Coronary artery (tissue), 2 donors: ENCODE results near the gene HOXD3.

Experiments
- DNase-seq: peaks from one replicate; pipeline ENCODE4 v3.0.0-alpha.2; 2017; ENCODE audit warnings: low spot score
- H3K27ac ChIP-seq, 2 donors: fragments of 200-600 bp; sonication (generic); one replicate each; pipeline ENCODE4 v1.5.1; 2016 to 2019
- H3K4me3 ChIP-seq: fragments of 200-600 bp; sonication (generic); 2 replicates; pipeline ENCODE4 v1.5.1; 2016; ENCODE audit warnings: mild to moderate bottlenecking, moderate library complexity
- CTCF ChIP-seq: fragments of 200-600 bp; sonication (generic); IDR thresholded peaks from one replicate; pipeline ENCODE4 v1.5.1; 2019; ENCODE audit warnings: antibody characterized with exemption

Gene HOXD3

GRCh38 chr2:176122683-176123410, 34.3 kb upstream of the HOXD3 start, which contains the start of gene HOXD9:
Gene HOXD9 (plus strand): TSS chr2:176122719. CDS start chr2:176122769, 50 bp downstream.
- Histone ChIP-seq H3K4me3 (peak within 1 kb of the TSS; percentile 75), H3K27ac (peak within 1 kb of the TSS in 1 of 2 donors; percentile 26)
- no peak for TF ChIP-seq CTCF
- no peak for DNase-seq

- no peak for TF ChIP-seq CTCF
- no peak for DNase-seq
- Histone ChIP-seq H3K27ac (no peak overlapping the region), H3K4me3 (peak overlapping the region; percentile 75)
These were observed 33.5 kb upstream of the HOXD3 start for GRCh38 chr2:176123411-176124109.

GRCh38 chr2:176124110-176124946, 32.8 kb upstream of the HOXD3 start:
- TF ChIP-seq CTCF, result no peak
- no peak overlapping the region for H3K27ac ChIP-seq
- peak overlapping the region; percentile 75 for H3K4me3 ChIP-seq
- no peak for DNase-seq

- H3K4me3 ChIP-seq, result no peak overlapping the region
- H3K27ac ChIP-seq, result no peak overlapping the region
- TF ChIP-seq CTCF, result no peak
- no peak for DNase-seq
These were observed 31.9 kb upstream of the HOXD3 start for GRCh38 chr2:176124947-176125771.

GRCh38 chr2:176125772-176126054, 31.4 kb upstream of the HOXD3 start:
- no peak for DNase-seq
- Histone ChIP-seq H3K27ac (no peak overlapping the region), H3K4me3 (no peak overlapping the region)
- TF ChIP-seq CTCF, result no peak

- DNase-seq, result no peak
- peak; percentile 90 for TF ChIP-seq CTCF
- no peak overlapping the region for H3K27ac ChIP-seq
- H3K4me3 ChIP-seq, result no peak overlapping the region
These were observed 30.0 kb upstream of the HOXD3 start for GRCh38 chr2:176126929-176127773.
